ENCODE measurements around the gene DEGS2.

Gene DEGS2

GRCh38 chr14:100142073-100143040, 17.1 kb downstream of the DEGS2 start:
- Histone ChIP-seq H3K27ac (ENCODE audit: low read length) (0 out of 2 replicates have a peak overlapping the region, but pooled peaks have one; percentile 36), H3K4me3 (ENCODE audit: low read depth in 1 of 2, low read length in 2 of 2) (no peak overlapping the region), H3K4me1 (ENCODE audit: insufficient read depth, low read length) (peaks cover 22% of the 10 kb centered on the region), H3K27me3 (ENCODE audit: insufficient read depth, low read length, poor library complexity) (no peaks in the 10 kb centered on the region), H3K79me2 (ENCODE audit: insufficient read depth, low read length) (peaks cover 2% of the 10 kb centered on the region; the same call in 1 of the 2 replicates), H2AFZ (ENCODE audit: low read depth, low read length) (no peak overlapping the region), H3K4me2 (ENCODE audit: insufficient read depth, low read length) (no peak overlapping the region), H3K9ac (ENCODE audit: low read depth, low read length) (no peak overlapping the region), H4K20me1 (ENCODE audit: insufficient read depth, low read length) (peaks cover 61% of the 10 kb centered on the region), H3K9me3 (ENCODE audit: insufficient read depth, low read length, severe bottlenecking) (no peaks in the 10 kb centered on the region), H3K36me3 (ENCODE audit: insufficient read depth, low read length) (peaks cover 92% of the 10 kb centered on the region)
- TF ChIP-seq, protein P1, sequence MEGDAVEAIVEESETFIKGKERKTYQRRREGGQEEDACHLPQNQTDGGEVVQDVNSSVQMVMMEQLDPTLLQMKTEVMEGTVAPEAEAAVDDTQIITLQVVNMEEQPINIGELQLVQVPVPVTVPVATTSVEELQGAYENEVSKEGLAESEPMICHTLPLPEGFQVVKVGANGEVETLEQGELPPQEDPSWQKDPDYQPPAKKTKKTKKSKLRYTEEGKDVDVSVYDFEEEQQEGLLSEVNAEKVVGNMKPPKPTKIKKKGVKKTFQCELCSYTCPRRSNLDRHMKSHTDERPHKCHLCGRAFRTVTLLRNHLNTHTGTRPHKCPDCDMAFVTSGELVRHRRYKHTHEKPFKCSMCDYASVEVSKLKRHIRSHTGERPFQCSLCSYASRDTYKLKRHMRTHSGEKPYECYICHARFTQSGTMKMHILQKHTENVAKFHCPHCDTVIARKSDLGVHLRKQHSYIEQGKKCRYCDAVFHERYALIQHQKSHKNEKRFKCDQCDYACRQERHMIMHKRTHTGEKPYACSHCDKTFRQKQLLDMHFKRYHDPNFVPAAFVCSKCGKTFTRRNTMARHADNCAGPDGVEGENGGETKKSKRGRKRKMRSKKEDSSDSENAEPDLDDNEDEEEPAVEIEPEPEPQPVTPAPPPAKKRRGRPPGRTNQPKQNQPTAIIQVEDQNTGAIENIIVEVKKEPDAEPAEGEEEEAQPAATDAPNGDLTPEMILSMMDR (IDR thresholded peaks at IDR 0.05; ENCODE audit: borderline replicate concordance, extremely low read depth, low read length, poor library complexity, severe bottlenecking), result no peak
- TF ChIP-seq EZH2 (IDR thresholded peaks at IDR 0.05; ENCODE audit: borderline replicate concordance, low read depth, low read length, severe bottlenecking), result no peak
- DNase-seq, result no peak
- ATAC-seq (ENCODE audit: insufficient read depth, low read depth), result no peak

DNA sequence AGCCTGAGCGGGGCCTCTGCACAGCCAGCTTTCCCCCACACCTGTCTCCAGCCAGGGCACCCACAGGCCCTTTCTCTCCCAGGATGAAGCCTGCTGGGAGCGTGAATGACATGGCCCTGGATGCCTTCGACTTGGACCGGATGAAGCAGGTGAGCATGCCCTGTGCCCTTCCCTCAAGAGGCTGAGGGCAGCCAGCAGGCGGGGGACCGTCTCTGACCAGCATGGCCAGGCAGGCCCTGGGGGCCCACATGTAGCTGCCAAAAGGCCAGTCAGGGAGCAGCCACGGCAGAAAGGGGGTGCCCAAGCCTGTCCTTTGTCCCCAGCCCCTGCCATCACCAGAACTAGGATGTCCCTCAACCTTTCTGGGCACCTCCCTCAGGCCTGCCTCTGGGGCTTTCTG, 18.3 kb downstream of the DEGS2 start:
- Histone ChIP-seq H3K27ac (ENCODE audit: low read length) (no peak overlapping the region), H3K9me3 (ENCODE audit: insufficient read depth, low read length, severe bottlenecking) (no peaks in the 10 kb centered on the region), H3K4me2 (ENCODE audit: insufficient read depth, low read length) (no peak overlapping the region), H3K27me3 (ENCODE audit: insufficient read depth, low read length, poor library complexity) (no peaks in the 10 kb centered on the region), H3K36me3 (ENCODE audit: insufficient read depth, low read length) (peaks cover 99% of the 10 kb centered on the region), H3K9ac (ENCODE audit: low read depth, low read length) (no peak overlapping the region), H3K79me2 (ENCODE audit: insufficient read depth, low read length) (peaks cover 5% of the 10 kb centered on the region), H4K20me1 (ENCODE audit: insufficient read depth, low read length) (peaks cover 57% of the 10 kb centered on the region), H2AFZ (ENCODE audit: low read depth, low read length) (no peak overlapping the region), H3K4me1 (ENCODE audit: insufficient read depth, low read length) (peaks cover 10% of the 10 kb centered on the region; the same call in 1 of the 2 replicates), H3K4me3 (ENCODE audit: low read depth in 1 of 2, low read length in 2 of 2) (no peak overlapping the region)
- no peak for ATAC-seq (ENCODE audit: insufficient read depth, low read depth)
- TF ChIP-seq EZH2 (IDR thresholded peaks at IDR 0.05; ENCODE audit: borderline replicate concordance, low read depth, low read length, severe bottlenecking), result no peak
- TF ChIP-seq, protein P1 (IDR thresholded peaks at IDR 0.05; ENCODE audit: borderline replicate concordance, extremely low read depth, low read length, poor library complexity, severe bottlenecking), result no peak
- DNase-seq, result no peak

- no peaks in the 10 kb centered on the region for H3K9me3 ChIP-seq (ENCODE audit: insufficient read depth, low read length, severe bottlenecking)
- peaks cover 53% of the 10 kb centered on the region for H4K20me1 ChIP-seq (ENCODE audit: insufficient read depth, low read length)
- no peak overlapping the region for H2AFZ ChIP-seq (ENCODE audit: low read depth, low read length)
- no peak overlapping the region for H3K27ac ChIP-seq (ENCODE audit: low read length)
- H3K4me2 ChIP-seq (ENCODE audit: insufficient read depth, low read length), result no peak overlapping the region
- peaks cover 5% of the 10 kb centered on the region for H3K79me2 ChIP-seq (ENCODE audit: insufficient read depth, low read length)
- ATAC-seq (ENCODE audit: insufficient read depth, low read depth) (no peak), DNase-seq (no peak)
- H3K36me3 ChIP-seq (ENCODE audit: insufficient read depth, low read length), result peaks cover 100% of the 10 kb centered on the region
- TF ChIP-seq, protein P1 (IDR thresholded peaks at IDR 0.05; ENCODE audit: borderline replicate concordance, extremely low read depth, low read length, poor library complexity, severe bottlenecking), result no peak
- no peak for TF ChIP-seq EZH2 (IDR thresholded peaks at IDR 0.05; ENCODE audit: borderline replicate concordance, low read depth, low read length, severe bottlenecking)
- no peak overlapping the region for H3K9ac ChIP-seq (ENCODE audit: low read depth, low read length)
- no peaks in the 10 kb centered on the region for H3K27me3 ChIP-seq (ENCODE audit: insufficient read depth, low read length, poor library complexity)
- no peak overlapping the region for H3K4me3 ChIP-seq (ENCODE audit: low read depth in 1 of 2, low read length in 2 of 2)
- H3K4me1 ChIP-seq (ENCODE audit: insufficient read depth, low read length), result peaks cover 5% of the 10 kb centered on the region; the same call in 1 of the 2 replicates
These were observed 18.9 kb downstream of the DEGS2 start for GRCh38 chr14:100140452-100141078.
